Endometrial microvascular endothelial cells (primary cell): ENCODE results near the gene DNAH3. TPM values are rescaled to one million over a fixed set of nuclear protein-coding genes. Genes with fewer than 3 reads are reported as not detected.
"Not testable (repeated sequence)": the region's sequence is repeated elsewhere in the genome, so short reads cannot be mapped to it uniquely, and the experiment has no call there.

Experiments
- in situ Hi-C: cut with HindIII; loops from 2 replicates; pipeline ENCODE4 v1.10.0; 2017; ENCODE audit warnings: low sequenced_read_pairs, low pct_unique_long_range_greater_than_20kb; ENCODE audit errors: inconsistent ontology term
- total RNA-seq: library from RNA; depleted of rRNA; stranded (reverse); fragments of >200 nt; gene quantifications from one replicate; pipeline ENCODE4 v1.2.3, GENCODE V29; 2015; ENCODE audit errors: inconsistent ontology term

The DNAH3 gene
- total RNA-seq, 1 donor from 2014 or later, result 0.09 TPM

DNA sequence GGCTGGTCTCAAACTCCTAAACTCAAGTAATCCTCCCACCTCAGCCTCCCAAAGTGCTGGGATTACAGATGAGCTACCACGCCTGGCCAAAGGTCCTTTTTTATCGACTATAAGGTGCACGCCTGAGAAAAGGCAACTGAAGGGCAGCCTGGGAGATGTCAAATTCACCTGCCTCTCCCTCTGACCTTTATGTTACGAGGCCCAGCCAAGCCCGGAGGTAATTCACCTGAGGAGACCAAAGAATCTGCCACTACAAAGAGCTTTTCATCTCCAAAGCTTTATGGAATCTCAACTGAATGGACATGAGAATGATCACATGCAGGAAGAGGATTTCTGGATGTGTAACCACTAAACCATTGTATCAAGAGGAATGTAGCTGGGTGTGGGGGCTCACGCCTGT lies 212.9 kb downstream of the DNAH3 start:
- in situ Hi-C loops, result no loop called here

DNA sequence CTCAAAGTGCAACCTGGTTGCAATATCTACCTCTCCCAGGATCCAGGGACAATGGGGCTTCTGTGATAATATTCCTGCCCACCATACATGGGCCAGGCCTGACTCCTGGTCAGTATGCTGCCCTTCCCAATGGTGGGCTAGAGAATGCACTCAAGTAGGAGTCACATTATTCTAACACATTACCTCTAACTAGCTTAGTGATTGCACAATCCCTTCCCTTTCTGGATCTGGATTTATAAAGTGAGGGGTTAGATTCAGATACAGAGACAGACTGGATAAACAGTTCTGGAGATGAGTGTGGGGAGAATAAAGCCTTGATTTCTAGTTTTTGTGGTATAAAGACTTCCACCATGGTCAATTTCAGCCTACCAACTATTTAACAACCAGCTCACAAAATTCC lies 217.1 kb downstream of the DNAH3 start:
- in situ Hi-C loops, result no loop called here

DNA sequence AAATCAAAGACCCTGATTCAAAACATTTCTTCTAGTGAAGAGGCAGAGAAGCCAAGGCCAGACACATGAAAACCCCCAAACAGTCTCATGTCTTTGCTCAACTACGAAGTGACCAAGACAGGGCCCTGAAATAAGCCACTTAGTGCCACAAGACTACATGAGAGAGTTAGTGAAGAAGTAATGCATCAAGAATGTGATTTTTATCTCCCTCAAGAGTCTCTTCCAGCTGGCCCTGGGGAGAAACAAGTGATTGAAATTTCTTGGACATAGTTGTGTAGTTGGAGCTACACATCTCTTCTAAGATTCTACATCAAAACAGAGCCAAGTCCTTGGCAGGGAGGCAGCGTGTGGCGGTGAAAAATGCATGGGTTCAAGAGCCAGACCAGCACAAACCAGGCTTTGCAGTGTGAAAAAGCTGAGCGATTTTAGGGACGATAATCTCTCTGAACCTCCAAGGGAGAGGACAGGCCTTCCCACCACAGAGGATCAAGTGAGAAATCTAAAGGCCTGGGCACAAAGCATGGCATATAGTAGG lies 219.5 kb downstream of the DNAH3 start:
- in situ Hi-C loops, result no loop called here

DNA sequence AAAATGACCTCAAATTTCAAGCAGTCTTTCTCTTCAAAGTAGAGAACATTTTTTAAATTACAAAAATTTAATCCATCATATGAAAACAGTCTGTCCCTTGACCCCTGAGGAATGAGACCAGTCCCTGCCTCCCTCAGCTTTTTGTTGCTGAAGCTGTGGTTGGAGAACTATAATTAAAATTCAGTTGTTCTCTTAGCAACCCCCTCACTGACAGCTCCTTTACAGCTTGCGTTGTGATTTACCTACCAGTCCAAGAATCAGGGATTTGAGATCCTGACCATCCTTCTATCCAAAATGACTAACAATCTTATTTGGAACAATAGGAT lies 220.3 kb downstream of the DNAH3 start:
- in situ Hi-C loops, result no loop called here

DNA sequence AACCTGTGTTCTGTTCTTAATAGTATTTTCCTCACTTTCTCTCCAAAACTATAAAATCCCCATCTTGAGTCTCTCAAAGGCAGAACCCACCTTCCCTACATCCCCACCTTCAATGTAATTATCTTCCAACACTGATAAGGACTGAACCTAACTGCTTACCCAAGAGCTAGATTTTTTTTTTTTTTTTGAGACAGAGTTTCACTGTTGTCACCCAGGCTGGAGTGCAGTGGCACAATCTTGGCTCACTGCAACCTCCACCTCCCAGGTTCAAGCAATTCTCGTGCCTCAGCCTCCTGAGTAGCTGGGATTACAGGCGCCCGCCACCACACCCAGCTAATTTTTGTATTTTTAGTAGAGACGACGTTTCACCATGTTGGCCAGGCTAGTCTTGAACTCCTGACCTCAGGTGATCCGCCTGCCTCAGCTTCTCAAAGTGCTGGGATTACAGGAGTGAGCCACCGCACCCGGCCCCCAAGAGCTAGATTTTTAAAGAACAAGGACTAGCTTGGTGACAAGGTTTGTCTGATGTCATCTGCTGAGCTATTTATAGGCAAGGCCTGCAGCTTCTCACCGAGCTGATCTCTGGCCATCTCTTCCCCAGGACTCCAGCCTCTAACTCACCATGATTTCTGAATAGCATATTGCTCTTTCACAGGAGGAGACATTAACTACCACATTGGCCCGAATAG lies 220.8 kb downstream of the DNAH3 start:
- in situ Hi-C loops, result not testable (repeated sequence)

DNA sequence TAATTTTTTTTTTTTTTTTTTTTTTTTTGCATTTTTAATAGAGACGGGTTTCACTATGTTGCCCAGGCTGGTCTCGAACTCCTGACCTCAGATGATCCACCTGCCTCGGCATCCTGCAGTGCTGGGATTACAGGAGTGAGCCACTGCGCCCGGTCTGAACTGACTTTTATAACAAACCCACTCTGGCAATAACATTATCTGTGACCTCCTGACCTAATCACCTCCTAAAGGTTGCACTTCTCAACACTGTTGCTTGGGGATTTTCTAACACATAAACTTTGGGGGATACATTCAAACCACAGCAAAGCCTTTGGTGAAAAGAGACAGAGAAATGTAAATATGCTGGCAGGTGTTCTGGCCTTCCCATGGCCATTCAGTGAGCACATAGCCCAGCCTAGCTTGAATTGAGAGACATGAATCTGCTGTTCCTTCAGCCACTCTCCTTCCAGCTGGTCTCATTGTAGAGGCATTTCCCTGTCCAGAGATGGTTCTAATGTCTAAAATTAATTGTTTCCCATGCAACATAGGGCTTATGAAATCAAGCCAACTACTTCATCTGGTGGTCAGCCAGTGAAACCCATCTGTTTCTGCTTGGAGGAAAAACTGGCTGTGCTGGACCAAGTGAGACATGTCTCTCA lies 221.8 kb downstream of the DNAH3 start:
- in situ Hi-C loops, result no loop called here

DNA sequence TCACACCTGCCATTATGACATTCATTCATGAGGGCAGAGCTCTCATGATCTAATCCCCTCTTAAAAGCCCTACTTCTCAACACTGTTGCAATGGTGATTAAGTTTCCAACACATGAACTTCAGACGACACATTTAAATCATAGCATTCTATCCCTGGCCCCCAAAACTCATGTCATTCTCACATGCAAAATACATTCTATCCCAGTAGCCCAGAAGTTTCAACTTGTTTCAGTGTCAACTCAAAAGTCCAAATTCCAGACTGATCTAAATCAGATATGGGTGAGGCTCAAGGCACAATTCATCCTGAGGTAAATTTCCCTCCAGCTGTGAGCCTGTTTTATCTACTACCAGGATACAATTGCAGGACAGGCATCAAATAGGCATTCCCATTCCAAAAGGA lies 224.9 kb downstream of the DNAH3 start:
- in situ Hi-C loops, result no loop called here

DNA sequence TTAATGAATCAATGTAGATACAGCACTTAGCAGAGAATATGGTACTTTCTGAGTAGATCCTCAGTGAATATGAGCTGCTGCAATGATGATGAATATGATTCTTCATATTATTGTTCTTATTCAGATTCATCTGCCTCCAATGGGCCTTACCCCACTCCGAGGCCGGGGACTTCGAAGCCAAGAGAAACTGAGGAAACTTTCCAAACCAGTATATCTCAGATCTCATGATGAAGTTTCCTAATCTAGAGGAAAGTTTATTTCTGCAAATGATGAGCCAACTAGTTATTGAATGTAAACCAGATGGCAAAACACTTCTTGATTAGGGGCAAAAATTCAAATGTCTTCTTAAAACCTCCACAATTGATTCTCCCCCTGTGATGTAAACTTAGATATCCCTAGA lies 226.8 kb downstream of the DNAH3 start:
- in situ Hi-C loops, result no loop called here

DNA sequence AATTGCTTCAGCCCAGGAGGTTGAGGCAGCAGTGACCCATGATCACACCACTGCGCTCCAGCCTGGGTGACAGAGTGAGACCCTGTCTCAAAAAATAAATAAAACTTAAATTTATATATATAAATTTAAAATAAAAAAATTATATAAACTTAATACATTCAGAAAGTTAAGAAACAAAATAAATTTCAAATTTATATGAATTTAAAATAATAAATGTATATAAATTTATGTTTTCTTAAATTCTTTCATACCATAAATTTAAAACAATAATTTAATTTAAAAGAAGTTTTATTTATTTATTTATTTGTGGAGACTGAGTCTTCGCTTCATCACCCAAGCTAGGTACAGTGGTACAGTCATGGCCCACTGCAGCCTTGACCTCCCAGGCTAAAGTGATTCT lies 229.8 kb downstream of the DNAH3 start:
- in situ Hi-C loops, result no loop called here

DNA sequence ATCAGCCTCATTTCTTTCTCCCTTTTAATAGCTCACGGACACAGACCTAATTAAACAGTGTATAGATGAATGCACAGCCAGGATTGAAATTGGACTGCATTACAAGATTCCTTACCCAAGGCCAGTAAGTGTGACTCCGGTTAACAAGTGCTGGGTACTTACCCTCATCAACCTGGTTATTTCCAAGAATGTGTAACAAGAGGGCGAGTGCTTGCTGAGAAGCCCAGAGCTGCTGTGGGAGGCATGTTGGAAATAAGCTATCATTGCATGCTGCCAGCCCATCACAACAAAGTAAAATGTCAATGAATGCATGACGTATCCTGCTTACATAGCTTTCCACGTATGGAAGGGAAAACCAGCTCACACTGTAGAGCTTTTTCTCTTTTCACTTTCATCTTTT lies 230.6 kb downstream of the DNAH3 start:
- in situ Hi-C loops, result no loop called here

DNA sequence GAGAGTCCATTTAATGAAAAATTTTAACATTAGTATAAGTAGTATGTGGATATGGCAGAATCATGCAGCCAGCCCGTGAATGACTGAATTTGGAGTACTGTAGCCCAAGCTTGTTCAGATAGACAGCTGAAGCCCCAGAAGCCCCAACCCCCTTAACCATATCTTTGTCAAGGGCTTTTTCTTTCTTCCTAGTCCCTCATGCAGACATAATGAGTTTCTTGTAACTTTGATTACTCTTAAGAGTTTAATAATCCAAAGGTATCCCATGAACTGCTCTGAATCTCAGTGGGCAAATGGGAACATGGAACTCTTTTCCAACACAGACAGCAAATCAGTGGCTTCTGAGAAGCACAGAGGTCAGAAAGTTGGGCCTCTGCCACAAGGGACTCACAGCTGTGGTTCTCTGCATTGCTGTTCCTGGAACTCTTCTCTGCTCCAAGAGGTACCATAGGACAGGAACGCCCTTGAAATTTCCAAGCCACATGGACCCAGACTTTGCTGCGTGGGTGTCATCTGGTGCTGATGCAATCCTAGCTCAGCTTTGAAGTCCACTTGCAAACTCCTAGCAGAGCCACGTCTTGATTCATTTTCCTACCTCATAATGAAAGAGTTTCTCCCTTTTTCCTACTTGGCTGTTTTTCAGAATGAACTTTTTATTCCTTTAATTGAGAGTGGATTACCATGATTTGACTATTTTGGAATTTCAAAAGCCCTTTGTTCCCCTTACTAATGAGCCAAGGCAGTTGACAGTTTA lies 232.0 kb downstream of the DNAH3 start:
- in situ Hi-C loops, result no loop called here

DNA sequence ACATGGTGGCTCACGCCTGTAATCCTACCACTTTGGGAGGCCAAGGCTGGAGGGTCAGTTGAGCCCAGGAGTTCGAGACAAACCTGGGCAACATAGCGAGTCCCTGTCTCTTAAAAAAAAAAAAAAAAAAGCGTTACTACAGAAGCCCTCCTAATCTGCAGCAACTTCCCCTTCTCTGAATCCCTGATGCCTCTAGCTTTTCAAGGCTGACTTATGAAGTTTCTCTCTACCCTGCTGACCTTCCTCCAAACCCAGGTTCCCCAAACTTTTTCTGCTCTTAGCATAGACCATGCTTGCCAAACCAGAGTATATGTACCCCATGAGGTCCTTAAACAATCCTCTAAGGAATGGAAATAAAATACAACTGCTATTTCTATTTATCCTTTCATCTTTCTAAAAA lies 233.7 kb downstream of the DNAH3 start:
- in situ Hi-C loops, result no loop called here

DNA sequence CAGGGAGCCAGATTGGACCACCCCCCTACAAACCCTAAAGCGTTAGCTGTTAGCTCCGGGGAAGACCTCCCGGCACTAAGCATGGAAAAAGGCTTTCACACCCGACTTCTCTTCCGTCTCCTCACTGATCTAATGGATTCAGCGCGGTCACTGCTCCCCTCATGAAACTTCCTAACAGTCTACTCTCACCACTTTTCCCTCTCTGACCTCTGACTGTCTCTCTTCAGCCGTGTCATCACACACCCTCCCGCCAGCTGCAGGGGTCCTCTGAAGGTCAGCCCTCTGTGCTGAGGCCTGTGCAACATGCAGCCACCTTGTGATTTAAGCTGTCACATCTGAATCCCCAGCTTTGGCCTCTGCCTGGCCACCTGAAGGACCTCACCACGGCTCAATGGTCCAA lies 234.4 kb downstream of the DNAH3 start:
- in situ Hi-C loops, result no loop called here

DNA sequence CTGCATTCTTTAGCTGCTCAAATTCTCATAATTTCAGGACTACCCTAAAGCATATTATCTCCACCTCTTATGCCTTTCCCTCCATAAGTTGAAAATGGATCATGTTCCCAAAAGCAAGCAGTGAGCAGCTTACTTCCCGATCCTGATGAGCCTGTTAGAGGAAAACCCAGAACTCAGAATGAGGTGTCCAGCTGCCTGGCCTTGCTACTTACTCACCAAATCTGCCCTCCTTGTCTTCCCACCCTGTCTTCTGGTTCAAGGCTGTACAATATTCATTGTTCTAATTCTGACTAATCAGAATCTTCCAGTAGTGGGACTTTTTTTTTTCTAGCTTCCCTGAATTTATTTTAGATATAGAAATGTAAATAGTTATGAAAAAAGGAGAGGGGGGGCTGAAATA lies 239.3 kb downstream of the DNAH3 start:
- in situ Hi-C loops, result no loop called here

DNA sequence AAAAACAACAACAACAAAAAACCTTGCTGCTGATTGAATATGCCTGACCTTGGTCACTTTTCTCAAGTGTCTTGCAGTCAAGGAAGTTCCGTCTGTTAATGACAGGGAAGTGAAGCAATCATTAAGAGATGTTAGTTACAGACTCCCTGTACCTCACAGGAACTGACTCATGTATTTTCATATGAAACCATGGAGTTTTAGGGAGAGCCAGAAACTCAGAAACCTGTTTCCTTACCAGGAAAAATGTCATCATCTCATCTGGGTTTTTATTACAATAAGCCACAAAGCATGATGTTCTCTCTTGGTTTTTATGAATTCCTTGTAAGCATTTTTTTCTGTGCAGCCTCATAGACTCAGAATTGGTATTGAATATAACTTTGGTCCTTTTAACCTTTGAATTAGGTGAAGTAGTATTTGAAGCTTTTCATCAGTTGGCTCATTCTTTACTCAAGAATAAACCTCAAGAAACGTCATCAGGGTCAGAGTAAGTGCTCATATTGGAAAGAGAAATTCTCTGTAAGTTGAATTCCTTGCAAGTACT lies 239.8 kb downstream of the DNAH3 start:
- in situ Hi-C loops, result no loop called here

DNA sequence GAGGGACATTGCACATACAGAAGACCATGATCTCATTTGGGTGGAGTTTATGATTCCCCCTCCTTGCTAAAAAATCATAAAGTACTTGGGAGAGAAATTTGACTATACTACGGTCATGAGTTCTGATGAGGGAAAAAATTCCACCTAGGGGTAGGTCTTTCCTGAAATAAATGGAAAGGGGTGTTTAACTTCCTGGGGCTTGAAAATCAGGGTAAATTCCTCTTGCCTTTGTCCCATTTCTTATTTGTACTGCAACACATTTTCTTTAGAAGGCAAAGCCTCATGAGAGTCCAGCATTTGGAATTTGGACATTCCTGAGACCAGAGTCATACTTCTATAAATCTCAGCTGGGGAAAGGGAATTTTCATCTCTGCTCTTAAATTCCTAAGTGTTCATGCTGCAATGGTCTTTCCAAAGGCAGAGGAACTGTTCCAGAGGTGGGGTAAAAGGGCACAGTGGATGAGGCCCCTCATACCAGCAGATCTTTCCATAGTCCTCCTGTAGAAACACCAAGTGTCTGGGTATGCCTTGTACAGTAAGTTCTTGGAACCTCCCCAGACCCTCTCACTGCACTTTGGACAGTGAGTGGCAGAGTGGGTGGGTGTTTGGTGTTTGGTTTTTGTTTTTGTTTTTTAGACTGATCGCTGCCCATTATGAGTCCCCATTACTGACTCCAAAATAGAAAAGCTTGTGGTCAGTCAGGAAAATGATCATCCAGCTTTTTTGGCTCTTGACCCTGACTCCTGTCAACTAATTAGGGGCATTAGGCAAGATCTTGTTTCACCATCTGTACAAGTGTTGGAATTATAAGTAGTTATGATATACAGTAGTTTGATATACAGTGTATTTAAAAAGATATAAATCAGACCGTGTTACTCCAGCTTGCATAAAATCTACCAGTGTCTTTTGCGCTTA lies 244.0 kb downstream of the DNAH3 start:
- in situ Hi-C loops, result loop anchor here (10.0 kb wide), 1 partner anchor 52 kb away; no protein-coding TSS in a partner anchor

DNA sequence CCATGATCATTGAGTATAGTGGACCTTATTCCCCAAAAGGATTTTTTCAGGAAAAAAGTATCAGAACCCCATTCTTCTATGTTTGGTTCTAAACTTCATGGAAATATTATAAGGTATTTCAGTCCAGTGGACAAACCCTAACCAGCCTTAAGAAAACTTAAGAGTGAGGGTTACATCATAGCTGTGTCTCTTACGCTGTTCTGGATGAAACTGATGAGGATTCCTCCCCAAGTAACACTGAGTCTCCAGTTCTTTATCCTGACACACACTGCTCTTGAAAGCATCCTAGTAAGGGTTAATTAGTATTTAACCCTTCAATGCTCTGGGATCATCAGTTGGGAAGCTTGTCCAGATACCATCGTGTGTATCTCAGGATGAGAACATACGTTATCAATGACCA lies 245.1 kb downstream of the DNAH3 start:
- in situ Hi-C loops, result loop anchor here (10.0 kb wide), 1 partner anchor 51 kb away; no protein-coding TSS in a partner anchor

DNA sequence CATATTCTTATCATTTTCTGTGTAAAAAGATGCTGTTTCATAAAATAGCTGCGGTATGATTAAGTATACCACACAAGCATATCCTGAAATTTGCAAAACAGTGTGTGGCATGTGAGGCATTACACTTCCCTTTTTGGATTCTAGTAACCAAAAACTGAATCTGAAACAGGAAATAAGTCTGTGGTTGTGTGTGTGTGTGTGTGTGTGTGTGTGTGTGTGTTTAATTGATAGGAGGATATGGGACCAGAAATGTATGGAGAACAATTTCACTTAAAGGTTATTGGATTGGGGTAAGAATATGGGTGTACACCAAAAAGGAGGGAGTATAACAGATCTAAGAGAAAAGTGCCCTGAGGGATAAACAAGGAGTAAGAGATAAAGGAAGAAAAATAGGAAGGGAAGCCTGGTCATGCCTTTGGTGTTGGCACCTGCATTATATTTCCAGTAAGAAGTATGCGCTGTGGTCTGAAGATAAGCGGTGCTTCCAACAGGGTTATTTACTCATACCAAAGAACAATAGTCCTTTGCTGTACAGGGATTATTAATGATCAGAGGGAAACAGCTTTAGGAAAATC lies 246.1 kb downstream of the DNAH3 start:
- in situ Hi-C loops, result loop anchor here (10.0 kb wide), 1 partner anchor 50 kb away; no protein-coding TSS in a partner anchor
